ENCODE measurements around the gene PDE5A.
"Not testable (repeated sequence)": the region's sequence is repeated elsewhere in the genome, so short reads cannot be mapped to it uniquely, and the experiment has no call there.

PDE5A gene

GRCh38 chr4:119469039-119469438 lies 159.6 kb downstream of the PDE5A start:
- not testable (repeated sequence) for DNase-seq

DNA sequence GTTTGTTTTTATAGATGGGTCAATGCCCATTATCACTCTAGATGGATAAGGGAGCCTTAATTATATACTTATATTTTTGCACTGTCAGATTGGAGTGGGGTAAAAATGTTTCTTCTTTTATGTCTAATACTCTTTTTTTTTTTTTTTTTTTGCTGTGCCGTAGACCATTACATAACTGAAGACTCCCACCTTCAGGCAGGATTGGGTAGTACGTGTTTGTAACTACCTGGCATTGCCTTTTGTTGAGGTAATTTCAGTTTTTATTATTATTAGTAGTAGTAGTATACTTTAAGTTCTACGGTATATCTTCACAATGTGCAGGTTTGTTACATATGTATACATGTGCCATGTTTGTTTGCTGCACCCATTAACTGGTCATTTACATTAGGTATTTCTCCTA lies 165.9 kb downstream of the PDE5A start:
- DNase-seq: not testable (repeated sequence)

DNA sequence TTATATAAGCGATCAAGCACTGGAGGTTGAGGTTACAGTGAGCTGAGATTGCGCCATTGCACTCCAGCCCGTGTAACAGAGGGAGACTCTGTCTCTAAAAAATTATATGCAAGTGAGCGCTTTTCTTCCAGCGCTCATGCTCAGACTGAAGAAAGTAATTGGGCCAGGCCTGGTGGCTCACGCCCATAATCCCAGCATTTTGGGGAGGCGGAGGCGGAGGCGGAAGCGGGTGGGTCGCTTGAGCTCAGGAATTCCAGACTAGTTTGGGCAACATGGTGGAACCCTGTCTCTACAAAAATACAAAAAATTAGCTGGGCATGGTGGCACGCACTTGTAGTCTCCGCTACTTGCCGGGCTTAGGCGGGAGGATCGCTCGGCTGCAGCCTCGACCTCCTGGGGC lies 172.9 kb downstream of the PDE5A start:
- not testable (repeated sequence) for DNase-seq

DNA sequence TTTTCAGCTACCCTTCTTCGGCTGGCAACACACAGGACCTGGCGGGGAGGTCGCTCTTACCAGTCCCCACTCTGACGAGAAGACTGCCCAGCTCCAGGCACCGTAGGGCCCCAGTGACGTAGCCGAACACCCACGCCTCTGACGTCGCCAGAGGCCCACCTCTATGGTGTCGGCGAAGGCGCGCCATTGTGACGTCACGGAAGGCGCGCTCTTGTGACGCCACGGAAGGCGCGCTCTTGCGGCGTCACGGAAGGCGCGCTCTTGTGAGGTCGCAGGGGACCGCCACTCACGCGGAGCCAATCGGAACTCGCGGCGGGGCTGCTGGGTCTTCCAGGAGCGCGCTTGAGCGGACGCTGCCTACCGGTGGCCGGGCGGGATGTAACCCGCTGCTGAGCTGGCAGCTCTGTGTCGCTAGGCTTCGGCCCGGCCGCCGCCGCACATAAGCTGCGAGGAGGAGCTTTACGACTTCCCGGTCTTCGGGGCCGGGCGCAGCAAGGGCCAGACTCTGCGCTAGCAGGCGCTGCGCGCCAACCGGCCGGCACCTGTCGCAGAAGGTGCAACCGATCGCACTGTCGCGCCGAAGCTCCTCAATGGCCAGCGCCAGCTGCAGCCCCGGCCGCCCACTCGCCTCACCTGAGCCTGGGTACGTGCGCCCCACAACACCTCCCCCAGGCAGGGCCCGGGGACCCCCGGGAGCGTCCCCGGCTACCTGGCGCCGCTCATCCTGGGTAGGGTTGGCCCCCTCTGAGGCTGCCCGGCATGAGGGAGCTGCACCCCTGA lies 173.9 kb downstream of the PDE5A start:
- peak; percentile 66 to 80 for DNase-seq

DNA sequence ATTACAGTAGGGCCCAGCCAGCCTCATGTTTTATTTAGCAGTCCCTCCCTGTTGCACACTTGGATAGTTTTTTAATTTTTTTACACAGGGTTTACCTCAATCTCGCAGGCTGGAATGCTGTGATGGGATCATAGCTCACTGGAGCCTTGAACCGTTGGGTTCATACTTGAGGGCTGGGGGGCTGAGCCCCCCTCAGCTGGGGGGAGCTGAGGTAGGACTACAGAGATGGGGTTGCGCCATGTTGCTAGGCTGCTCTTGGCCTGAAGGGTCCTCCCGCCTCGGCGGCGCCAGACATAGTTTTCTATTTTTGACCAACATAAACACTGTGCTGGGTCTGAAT lies 174.5 kb downstream of the PDE5A start:
- not testable (repeated sequence) for DNase-seq

GRCh38 chr4:119453286-119453685 lies 175.3 kb downstream of the PDE5A start:
- not testable (repeated sequence) for DNase-seq

GRCh38 chr4:119449851-119450250 lies 178.8 kb downstream of the PDE5A start:
- DNase-seq: not testable (repeated sequence)

Measured in cerebellar nuclear complex (tissue), 1 donor.